Left ventricle myocardium inferior (tissue), 1 donor: ENCODE measurements around the gene FRK. TPM values are rescaled to one million over a fixed set of nuclear protein-coding genes. Genes with fewer than 3 reads are reported as not detected.
"Not testable (repeated sequence)": the region's sequence is repeated elsewhere in the genome, so short reads cannot be mapped to it uniquely, and the experiment has no call there.

Experiments used
- DNase-seq: peaks from one replicate; pipeline ENCODE4 v3.0.0-alpha.2; 2020
- H3K27ac ChIP-seq: fragments of 200-600 bp; replicated peaks from 2 replicates; pipeline ENCODE4 v1.8.0; 2021
- H3K27me3 ChIP-seq: fragments of 200-600 bp; 2 replicates; pipeline ENCODE4 v1.8.0; 2021; ENCODE audit warnings: low read depth
- H3K36me3 ChIP-seq: fragments of 200-600 bp; 2 replicates; pipeline ENCODE4 v1.8.0; 2021
- H3K4me1 ChIP-seq: fragments of 200-600 bp; 2 replicates; pipeline ENCODE4 v1.8.0; 2021
- H3K4me3 ChIP-seq: fragments of 200-600 bp; 2 replicates; pipeline ENCODE4 v1.8.0; 2021; ENCODE audit warnings: mild to moderate bottlenecking, moderate library complexity
- H3K9me3 ChIP-seq: fragments of 200-600 bp; replicated peaks from 2 replicates; pipeline ENCODE4 v1.8.0; 2021
- intact Hi-C: fragments of 100-400 bp; cut with micrococcal nuclease; formaldehyde crosslinking; loops from one replicate; pipeline ENCODE4 v1.11.0; 2022
- total RNA-seq: library from RNA; stranded (reverse); fragmentation: NEBNext Ultra II Directional; extraction: Animal tissue kit (Norgen Biotek cat#: 25700); gene quantifications from one replicate; pipeline ENCODE4 v1.2.1, GENCODE V29; 2021
- TF ChIP-seq, protein P1 (sequence below): fragments of 200-600 bp; IDR thresholded peaks from 2 replicates; pipeline ENCODE4 v1.8.0; 2021; ENCODE audit warnings: antibody characterized with exemption, mild to moderate bottlenecking, borderline replicate concordance
- donor health status: DM: no; HTN: yes; CAD: no; lungs with severe emphysema.

The FRK gene
- total RNA-seq, 1 donor from 2014 or later, result 11.2 TPM

DNA sequence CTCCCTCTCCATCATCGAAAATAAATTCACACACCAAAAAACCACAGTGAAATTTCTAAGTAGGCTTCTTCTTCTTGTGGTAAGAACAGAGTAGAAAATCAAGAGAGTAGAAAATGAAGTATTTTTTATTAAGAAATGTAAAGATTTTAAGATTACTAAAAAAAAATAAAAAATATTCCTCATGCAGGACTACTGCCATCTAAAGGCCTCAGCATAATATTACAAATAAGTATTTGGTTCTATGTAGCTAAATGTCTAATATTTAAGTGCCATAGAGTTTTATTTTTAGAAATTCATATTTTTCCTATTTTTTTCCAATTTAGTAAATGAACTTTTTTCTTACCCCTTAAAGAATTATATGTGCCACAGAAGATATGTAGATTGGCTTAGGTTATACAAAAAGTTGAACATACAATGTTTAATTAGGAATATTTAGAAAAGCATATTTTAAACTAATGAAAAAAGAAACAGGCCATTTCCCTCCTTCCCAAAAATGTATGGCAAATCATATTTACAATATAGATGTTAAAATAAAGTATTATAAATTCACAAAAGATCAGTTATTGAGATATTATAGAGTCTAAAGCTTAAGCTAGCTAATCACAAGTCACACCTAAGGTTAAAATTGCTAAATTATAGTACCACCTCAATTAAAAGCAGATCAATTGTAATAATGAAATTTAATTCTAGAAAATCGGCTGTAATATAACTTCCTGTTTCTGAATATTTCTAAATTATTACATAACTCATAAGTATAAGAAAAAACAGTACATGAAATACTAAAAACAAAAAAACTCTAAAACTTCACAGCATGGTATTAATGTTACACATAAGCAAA, 36.5 kb upstream of the FRK start:
- no peak overlapping the region for H3K27ac ChIP-seq
- intact Hi-C loops, result loop anchor here (2.0 kb wide), 1 partner anchor 86 kb away; no protein-coding TSS in a partner anchor
- no peak for DNase-seq

DNA sequence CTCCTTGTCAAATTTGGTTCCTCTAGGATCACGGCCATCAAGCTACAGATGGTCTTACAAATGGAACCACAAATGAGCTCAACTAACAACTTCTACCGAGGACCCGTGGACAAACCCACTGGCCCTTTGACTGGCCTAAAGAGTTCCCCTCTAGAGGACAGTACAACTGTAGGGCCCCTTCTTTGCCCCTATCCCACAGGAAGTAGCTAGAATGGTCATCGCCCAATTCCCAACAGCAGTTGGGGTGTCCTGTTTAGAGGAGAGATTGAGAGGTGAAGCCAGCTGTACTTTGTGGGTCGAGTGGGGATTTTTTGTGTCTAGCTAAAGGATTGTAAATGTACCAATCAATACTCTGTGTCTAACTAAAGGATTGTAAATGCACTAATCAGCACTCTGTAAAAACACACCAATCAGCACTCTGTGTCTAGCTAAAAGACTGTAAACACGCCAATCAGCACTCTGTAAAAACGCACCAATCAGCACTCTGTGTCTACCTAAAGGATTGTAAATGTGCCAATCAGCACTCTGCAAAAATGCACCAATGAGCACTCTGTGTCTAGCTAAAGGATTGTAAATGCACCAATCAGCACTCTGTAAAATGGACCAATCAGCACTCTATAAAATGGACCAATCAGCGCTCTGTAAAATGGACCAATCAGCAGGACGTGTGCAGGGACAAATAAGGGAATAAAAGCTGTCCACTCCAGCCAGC, 35.5 kb upstream of the FRK start:
- not testable (repeated sequence) for H3K27ac ChIP-seq, H3K4me3 ChIP-seq, DNase-seq, H3K27me3 ChIP-seq, H3K36me3 ChIP-seq
- peaks cover 17% of the 10 kb centered on the region for H3K4me1 ChIP-seq
- peaks cover 19% of the 10 kb centered on the region for H3K9me3 ChIP-seq
- intact Hi-C loops, result loop anchor here (2.0 kb wide), 1 partner anchor 85 kb away; no protein-coding TSS in a partner anchor

More for the DNA sequence above, 36.5 kb upstream of the FRK start:
- H3K36me3 ChIP-seq, result peaks cover 9% of the 10 kb centered on the region
- TF ChIP-seq, protein P1, sequence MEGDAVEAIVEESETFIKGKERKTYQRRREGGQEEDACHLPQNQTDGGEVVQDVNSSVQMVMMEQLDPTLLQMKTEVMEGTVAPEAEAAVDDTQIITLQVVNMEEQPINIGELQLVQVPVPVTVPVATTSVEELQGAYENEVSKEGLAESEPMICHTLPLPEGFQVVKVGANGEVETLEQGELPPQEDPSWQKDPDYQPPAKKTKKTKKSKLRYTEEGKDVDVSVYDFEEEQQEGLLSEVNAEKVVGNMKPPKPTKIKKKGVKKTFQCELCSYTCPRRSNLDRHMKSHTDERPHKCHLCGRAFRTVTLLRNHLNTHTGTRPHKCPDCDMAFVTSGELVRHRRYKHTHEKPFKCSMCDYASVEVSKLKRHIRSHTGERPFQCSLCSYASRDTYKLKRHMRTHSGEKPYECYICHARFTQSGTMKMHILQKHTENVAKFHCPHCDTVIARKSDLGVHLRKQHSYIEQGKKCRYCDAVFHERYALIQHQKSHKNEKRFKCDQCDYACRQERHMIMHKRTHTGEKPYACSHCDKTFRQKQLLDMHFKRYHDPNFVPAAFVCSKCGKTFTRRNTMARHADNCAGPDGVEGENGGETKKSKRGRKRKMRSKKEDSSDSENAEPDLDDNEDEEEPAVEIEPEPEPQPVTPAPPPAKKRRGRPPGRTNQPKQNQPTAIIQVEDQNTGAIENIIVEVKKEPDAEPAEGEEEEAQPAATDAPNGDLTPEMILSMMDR, result peak; percentile 64
- H3K4me1 ChIP-seq, result peaks cover 27% of the 10 kb centered on the region
- peaks cover 12% of the 10 kb centered on the region for H3K9me3 ChIP-seq
- H3K27me3 ChIP-seq, result no peaks in the 10 kb centered on the region
- no peak overlapping the region for H3K4me3 ChIP-seq

DNA sequence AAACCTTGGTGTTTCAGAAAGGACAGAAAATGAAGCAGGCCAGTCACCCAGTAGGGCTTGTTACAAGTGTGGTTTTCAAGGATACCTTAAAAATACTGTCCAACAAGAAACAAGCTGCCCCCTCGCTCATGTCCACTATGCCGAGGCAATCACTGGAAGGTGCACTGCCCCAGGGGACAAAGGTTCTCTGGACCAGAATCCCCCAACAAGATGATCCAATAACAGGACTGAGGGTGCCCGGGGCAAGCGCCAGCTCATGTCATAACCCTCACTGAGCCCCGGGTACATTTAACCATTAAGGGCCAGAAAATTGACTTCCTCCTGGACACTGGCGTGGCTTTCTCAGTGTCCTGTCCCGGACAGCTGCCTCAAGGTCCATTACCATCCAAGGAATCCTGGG, 33.4 kb upstream of the FRK start:
- H3K27me3 ChIP-seq, result no peaks in the 10 kb centered on the region
- TF ChIP-seq, protein P1, result no peak
- H3K36me3 ChIP-seq, result peaks cover 9% of the 10 kb centered on the region
- H3K27ac ChIP-seq, result peak overlapping the region; percentile 49
- H3K9me3 ChIP-seq, result peaks cover 21% of the 10 kb centered on the region
- H3K4me3 ChIP-seq, result no peak overlapping the region
- DNase-seq, result no peak
- intact Hi-C loops, result no loop called here
- peaks cover 7% of the 10 kb centered on the region for H3K4me1 ChIP-seq

DNA sequence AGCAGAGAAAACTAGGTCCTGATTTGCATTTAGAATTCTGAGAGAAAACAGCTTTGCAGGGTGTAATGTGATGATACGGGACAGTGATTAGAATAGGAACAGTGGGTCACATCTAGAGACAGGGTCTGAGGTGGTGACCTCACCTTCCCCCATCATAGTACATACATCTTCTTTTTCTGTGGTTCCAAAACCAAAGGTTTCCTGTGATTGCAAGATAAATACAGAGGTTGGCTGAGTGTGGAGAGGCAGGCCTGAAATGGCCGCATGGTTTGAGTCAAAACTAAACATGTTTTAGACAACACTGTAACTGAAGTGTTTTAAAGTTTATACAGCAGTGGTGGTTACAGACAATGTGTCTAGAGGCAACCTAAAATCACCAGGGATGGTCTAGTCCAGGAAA, 29.6 kb upstream of the FRK start:
- no peak overlapping the region for H3K4me3 ChIP-seq
- no peak overlapping the region for H3K27ac ChIP-seq
- no peaks in the 10 kb centered on the region for H3K36me3 ChIP-seq
- intact Hi-C loops, result no loop called here
- H3K27me3 ChIP-seq, result no peaks in the 10 kb centered on the region
- peaks cover 8% of the 10 kb centered on the region for H3K9me3 ChIP-seq
- TF ChIP-seq, protein P1, result no peak
- H3K4me1 ChIP-seq, result peaks cover 13% of the 10 kb centered on the region
- DNase-seq, result no peak

DNA sequence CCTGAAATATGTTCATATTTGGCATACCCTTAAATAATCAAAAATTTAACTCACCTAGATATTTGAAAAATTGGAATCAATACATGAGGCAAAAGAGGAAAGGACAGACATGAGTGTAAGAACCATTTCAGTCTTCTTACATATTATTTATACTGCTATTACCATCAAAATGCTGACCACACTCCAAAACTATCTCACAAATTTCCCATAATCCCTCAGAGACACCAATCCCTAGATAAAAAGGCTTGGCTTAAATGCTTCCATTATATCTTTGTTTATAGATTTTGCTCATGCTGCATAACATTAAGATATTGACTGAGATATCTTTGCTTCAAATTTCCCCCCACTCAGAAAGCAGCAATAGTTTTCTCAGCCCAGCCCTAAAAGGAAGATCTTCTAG, 28.3 kb upstream of the FRK start:
- Histone ChIP-seq H3K4me1 (peaks cover 12% of the 10 kb centered on the region), H3K4me3 (no peak overlapping the region), H3K9me3 (peaks cover 8% of the 10 kb centered on the region), H3K27me3 (no peaks in the 10 kb centered on the region), H3K36me3 (no peaks in the 10 kb centered on the region), H3K27ac (no peak overlapping the region)
- TF ChIP-seq, protein P1, result no peak
- intact Hi-C loops, result no loop called here
- DNase-seq, result no peak
